ENCODE results near the gene RMRP. TPM values are rescaled to one million over a fixed set of nuclear protein-coding genes. Genes with fewer than 3 reads are reported as not detected.
A peak's percentile ranks its signal among the peaks of the same experiment; 100 is the strongest.

RMRP gene
- total and polyA plus RNA-seq, 4 donors = 44.8 to 39,735 (median 15,277) TPM

GRCh38 chr9:35656831-35657545 is 831 bp downstream of the RMRP start:
- H3K36me3 ChIP-seq (ENCODE audit: control insufficient read depth in 4 of 4, insufficient read depth in 4 of 4, low read length in 4 of 4) = peaks cover 0 to 17% (median 12%) of the 10 kb centered on the region in 4 donors
- H3K9ac ChIP-seq (ENCODE audit: insufficient read depth in 1 of 2, low read length in 2 of 2) = peak overlapping the region; percentile 50 to 78
- 24 to 26% methylated on average over 25 of the region's 25 CpGs for WGBS, 2 donors
- no peaks in the 10 kb centered on the region for H3K27me3 ChIP-seq (ENCODE audit: control insufficient read depth in 3 of 3, insufficient read depth in 3 of 3, low read length in 2 of 3)
- DNase-seq (peak in 1 of 3 donors; percentile 67), ATAC-seq (ENCODE audit: insufficient read depth, low FRiP score) (peak; percentile 2)
- no peak for TF ChIP-seq CTCF (IDR thresholded peaks at IDR 0.05; ENCODE audit: control extremely low read depth, extremely low read depth)
- H3K4me3 ChIP-seq = peak overlapping the region; percentile 18
- peak overlapping the region; percentile 93 to 99 for H3K27ac ChIP-seq (ENCODE audit: low read depth in 1 of 2, low read length in 1 of 2)
- H3K4me1 ChIP-seq (ENCODE audit: control insufficient read depth in 5 of 5, insufficient read depth in 5 of 5, low read length in 5 of 5) = peaks cover 0 to 15% (median 3%) of the 10 kb centered on the region in 5 donors
- H3K9me3 ChIP-seq (ENCODE audit: control insufficient read depth in 4 of 4, insufficient read depth in 3 of 4, low read length in 3 of 4) = no peaks in the 10 kb centered on the region

- no peak for TF ChIP-seq CTCF (IDR thresholded peaks at IDR 0.05; ENCODE audit: control extremely low read depth, extremely low read depth)
- Histone ChIP-seq H3K36me3 (ENCODE audit: control insufficient read depth in 4 of 4, insufficient read depth in 4 of 4, low read length in 4 of 4) (peaks cover 0 to 14% (median 11%) of the 10 kb centered on the region in 4 donors), H3K4me3 (no peak overlapping the region), H3K4me1 (ENCODE audit: control insufficient read depth in 5 of 5, insufficient read depth in 5 of 5, low read length in 5 of 5) (peaks cover 0 to 15% (median 3%) of the 10 kb centered on the region in 5 donors), H3K27ac (ENCODE audit: low read depth in 1 of 2, low read length in 1 of 2) (no peak overlapping the region), H3K27me3 (ENCODE audit: control insufficient read depth in 3 of 3, insufficient read depth in 3 of 3, low read length in 2 of 3) (no peaks in the 10 kb centered on the region), H3K9ac (ENCODE audit: insufficient read depth in 1 of 2, low read length in 2 of 2) (no peak overlapping the region), H3K9me3 (ENCODE audit: control insufficient read depth in 4 of 4, insufficient read depth in 3 of 4, low read length in 3 of 4) (no peaks in the 10 kb centered on the region)
- DNase-seq = no peak
- ATAC-seq (ENCODE audit: insufficient read depth, low FRiP score) = no peak
- 70 to 72% methylated on average over 17 of the region's 17 CpGs for WGBS, 2 donors
These were observed 1.5 kb downstream of the RMRP start for GRCh38 chr9:35656348-35656747.

GRCh38 chr9:35653611-35654010 is 4.2 kb downstream of the RMRP start:
- ATAC-seq (ENCODE audit: insufficient read depth, low FRiP score) = no peak
- Histone ChIP-seq H3K4me3 (no peak overlapping the region), H3K4me1 (ENCODE audit: control insufficient read depth in 5 of 5, insufficient read depth in 5 of 5, low read length in 5 of 5) (peaks cover 0 to 8% (median 0%) of the 10 kb centered on the region in 5 donors), H3K36me3 (ENCODE audit: control insufficient read depth in 4 of 4, insufficient read depth in 4 of 4, low read length in 4 of 4) (no peaks in the 10 kb centered on the region), H3K9ac (ENCODE audit: insufficient read depth in 1 of 2, low read length in 2 of 2) (no peak overlapping the region), H3K27me3 (ENCODE audit: control insufficient read depth in 3 of 3, insufficient read depth in 3 of 3, low read length in 2 of 3) (no peaks in the 10 kb centered on the region), H3K9me3 (ENCODE audit: control insufficient read depth in 4 of 4, insufficient read depth in 3 of 4, low read length in 3 of 4) (no peaks in the 10 kb centered on the region), H3K27ac (ENCODE audit: low read depth in 1 of 2, low read length in 1 of 2) (no peak overlapping the region)
- no peak for TF ChIP-seq CTCF (IDR thresholded peaks at IDR 0.05; ENCODE audit: control extremely low read depth, extremely low read depth)
- whole genome bisulfite sequencing, 2 donors = 94 to 98% methylated on average over 2 of the region's 2 CpGs
- no peak for DNase-seq

Measured in lung (tissue), 12 donors.